SK-N-MC (cell line): ENCODE data around the gene SCAPER.

Experiments used
- EZH2 ChIP-seq: fragments of 200-600 bp; sonication (generic); IDR thresholded peaks from one replicate; pipeline ENCODE4 v1.6.1; 2017; ENCODE audit warnings: antibody characterized with exemption
- FOXP2 ChIP-seq: optimal IDR thresholded peaks from 2 replicates; pipeline ENCODE3; 2011; ENCODE audit warnings: mild to moderate bottlenecking, moderate library complexity; ENCODE audit not compliant: insufficient read depth; ENCODE audit errors: extremely low read length, control extremely low read depth
- POLR2AphosphoS5 ChIP-seq: IDR thresholded peaks from 2 replicates; pipeline ENCODE4 v1.6.1; 2012; ENCODE audit warnings: mild to moderate bottlenecking, low read depth, low read length, borderline replicate concordance

- TF ChIP-seq EZH2 (no peak), POLR2AphosphoS5 (no peak), FOXP2 (no peak)
Measured at GRCh38 chr15:76440441-76440840, 464.7 kb downstream of the SCAPER start.
